HG03159 (cell line): ENCODE data around the gene RGS8.

Source experiments
- ATAC-seq: cut with Tn5 transposase; IDR thresholded peaks from one replicate; pipeline ENCODE4 v1.9.1; 2021; ENCODE audit warnings: mild to moderate bottlenecking, moderate library complexity; ENCODE audit not compliant: unreplicated experiment

The RGS8 gene, protein sequence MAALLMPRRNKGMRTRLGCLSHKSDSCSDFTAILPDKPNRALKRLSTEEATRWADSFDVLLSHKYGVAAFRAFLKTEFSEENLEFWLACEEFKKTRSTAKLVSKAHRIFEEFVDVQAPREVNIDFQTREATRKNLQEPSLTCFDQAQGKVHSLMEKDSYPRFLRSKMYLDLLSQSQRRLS

DNA sequence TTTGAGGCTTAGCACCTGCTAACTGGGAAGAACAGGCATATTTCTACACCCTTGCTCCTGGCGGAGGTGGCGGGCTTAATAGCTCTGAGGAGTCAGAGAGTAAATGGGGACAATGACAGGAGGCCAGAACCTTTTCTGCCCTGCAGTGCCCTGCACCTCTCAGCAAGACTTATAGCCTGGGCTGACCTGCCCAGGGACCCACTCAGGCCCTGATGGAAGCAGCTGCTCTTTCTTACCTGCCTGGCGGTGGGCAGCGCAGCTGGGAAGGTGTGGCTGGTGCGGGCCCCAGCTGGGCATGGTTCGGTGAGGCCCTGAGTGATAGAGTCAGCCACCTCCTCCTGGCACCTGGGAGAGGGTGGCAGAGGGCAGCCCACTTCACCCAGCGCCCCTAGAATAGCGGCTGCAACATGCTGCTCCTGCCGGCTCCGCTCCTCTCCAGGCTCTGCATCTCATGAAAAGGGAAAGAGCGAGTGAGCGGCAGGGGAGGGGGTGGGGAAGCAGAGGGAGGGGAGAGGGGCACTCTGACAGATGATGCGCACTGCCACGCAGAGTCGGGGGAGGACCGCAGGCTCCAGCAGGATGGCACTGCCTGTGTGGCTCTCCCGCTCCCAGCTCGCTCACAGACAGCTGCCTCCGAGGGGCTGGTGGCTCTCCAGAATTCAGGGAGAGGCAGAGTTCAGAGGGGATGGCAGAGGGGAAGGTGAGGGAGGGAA lies at the start of gene RGS8:
Gene RGS8, minus strand, starts transcription at position 472 of the 713 bp plus-strand sequence. CDS start 14,938 bp downstream, outside the sequence.
- no peak for ATAC-seq

DNA sequence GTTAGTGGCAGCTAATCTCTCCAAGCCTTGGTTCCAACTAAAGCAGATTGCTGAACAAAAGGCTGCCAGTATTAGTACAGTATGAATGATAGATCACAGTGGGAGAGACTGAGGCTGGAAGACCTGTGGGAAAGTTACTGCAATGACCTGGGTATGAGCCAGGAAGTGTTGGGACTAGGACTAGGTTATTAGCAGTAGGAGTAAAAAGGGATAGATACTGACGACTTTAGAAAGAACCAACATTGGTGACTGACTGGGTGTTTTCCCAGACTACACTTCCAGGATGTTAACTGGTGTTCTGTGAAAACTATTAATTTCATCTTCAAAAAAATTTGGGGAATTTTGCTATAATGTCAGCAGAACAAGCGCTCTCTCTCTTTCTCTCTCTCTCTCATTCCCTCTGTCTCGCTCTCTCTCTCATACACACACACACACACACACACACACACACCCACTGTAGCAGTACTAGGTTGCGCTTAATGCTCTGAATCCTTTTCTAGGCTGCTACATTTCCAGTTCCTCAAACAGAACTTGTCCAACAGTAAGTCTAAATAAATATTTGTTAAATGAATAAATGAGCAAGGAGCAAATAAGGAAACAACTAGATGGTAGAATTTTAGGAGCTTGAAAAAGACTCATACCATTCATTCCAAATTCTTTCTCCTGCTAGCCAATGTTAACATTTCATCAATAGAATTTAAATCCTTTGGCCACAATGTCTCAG lies 47.6 kb upstream of the RGS8 start:
- ATAC-seq: no peak

DNA sequence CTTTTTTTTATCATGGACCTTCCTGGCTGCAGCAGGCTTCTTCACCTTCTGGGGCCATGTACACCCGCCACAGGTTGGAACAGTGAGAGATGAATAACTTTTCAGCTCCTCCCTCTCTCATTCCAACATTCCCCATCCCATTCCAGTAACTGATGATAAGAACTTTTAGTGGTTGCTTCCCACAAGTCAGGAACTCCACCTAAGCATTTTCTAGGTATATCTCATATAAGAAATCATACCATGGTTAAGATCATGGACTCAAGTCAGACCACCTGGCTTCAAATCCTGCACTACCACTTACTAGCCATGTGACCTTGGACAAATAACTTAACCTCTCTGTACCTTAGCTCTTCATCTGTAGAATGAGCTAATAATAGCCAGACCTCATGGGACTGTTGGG lies 42.5 kb upstream of the RGS8 start:
- no peak for ATAC-seq

DNA sequence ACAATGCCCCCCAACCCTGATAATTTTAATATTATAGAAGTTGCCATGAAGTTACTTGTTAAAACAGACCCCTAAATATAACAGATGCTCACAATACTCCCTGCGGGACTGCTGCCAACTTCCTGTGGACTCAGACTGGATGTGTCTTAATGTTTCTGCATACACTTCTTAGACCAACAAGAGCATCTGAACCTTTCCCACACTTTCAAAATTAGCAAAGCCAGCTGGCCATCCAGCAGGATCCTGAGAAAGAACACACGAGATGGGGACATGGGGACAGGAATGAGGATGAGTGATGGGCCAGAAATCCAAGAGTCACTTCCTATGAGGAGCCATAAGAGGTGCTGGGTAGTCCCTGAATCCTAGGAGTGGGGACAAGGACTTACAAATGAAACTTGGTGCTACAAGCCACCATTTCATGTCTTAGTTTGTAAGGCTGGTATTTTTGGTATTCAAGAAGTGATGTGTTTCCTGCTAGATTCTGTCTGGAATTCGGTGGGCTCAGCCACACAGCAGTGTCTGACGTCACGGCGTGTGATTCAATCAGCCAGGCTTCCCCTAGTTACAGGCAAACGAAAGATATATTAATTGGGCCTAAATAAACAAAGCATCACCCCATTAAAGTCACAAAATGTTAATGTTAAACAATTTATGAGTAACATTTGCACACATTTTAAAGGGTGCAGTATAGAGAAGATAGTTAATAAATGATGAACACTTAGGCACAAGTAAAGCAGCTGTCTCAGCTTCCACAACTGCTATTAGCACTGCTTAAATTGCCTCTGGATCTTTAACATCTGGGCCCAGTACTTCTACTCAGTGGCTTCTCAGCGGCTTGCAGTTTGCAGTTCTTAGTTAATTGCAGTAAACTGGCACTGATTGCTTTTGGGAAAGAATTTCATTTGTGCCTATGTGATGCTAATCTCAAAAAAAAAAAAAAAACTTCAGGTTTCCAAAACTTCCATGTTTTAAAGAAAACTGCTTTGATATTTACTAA lies 41.2 kb upstream of the RGS8 start:
- no peak for ATAC-seq

DNA sequence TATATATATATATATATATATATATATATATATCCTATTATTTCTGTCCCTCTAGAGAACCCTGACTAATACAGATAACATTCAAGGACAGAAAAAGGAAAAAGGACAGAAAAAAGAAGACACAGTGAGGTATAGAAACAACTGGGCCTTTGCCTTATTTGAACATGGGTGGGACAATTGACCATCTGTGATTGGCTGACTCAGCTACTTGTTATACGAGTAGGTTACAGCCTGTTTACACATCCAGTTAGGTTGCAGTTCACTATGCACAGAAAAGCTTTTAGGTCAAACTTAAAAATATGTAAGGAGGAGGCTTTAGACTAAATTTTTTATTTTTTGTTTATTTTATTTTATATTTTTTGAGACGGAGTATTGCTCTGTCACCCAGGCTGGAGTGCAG lies 39.8 kb upstream of the RGS8 start:
- no peak for ATAC-seq

DNA sequence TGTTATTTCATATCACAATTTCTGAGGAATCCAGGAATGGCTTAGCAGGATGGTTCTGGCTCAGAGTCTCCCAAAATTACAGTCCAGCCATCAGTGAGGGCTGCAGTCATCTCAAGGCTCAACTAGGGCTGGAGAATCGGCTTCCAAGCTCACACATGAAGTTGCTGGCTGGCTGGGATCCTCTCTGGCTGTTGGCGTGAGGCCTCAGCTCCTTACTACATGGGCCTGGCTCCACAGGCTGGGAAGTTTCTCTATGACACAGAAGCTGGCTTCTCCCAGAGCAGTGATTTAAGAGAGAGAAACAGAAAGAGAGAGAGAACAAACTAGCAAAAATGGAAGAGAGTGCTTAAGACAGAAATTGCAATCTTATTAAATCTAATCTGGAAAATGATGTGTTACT lies 38.8 kb upstream of the RGS8 start:
- no peak for ATAC-seq

DNA sequence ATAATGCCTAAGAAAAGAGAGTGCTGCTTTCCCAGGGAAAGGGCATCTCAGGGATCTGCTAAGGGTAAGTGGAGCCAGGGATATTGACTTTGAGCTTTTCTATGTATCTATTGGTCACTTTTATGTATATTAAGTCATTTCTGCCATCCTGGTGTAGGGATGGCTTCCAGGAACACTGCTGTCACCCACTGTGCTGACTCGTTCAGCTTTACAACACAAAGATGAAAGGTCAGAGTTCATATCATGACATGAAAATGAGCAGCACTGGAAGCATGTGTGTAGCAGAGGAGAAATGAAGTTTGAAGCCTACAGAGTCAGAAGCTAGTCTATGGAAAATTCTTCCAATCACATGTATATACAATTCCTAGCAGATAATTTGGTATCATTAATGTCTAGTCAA lies 37.1 kb upstream of the RGS8 start:
- ATAC-seq: no peak

DNA sequence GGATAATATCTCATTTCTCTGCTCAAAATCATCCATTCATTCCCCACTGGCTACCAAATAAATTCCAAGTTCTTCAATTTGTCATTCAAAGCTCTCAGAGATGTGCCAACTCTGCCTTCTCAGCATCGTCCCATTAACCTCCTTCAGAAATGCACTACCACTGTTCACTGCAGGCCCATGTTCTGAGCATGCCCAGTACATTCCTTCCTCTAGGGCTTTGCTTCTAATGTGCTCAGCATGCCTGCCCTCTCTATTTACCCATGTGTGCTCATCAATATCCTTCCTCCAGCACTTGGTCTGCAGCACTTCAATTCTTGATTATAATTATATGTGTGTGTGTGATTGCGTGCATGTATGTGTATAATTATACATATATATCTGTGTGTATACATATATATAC lies 36.1 kb upstream of the RGS8 start:
- no peak for ATAC-seq

DNA sequence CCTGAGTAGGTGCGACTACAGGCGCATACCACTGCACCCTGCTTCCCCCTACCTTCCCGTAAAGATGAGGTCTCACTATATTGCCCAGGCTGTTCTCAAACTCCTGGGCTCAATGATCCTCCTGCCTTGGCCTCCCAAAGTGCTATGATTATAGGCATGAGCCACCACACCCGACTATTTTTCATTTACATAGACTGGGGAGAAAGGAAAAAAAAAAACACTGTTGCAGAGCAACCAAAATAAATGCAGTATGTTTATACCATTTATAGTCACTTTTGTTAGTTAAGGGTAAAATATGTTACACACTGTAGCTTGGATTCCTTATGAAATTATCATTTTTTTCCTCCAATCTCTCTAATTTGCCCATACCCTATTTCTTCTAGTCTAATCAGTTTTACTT lies 35.2 kb upstream of the RGS8 start:
- ATAC-seq: no peak

DNA sequence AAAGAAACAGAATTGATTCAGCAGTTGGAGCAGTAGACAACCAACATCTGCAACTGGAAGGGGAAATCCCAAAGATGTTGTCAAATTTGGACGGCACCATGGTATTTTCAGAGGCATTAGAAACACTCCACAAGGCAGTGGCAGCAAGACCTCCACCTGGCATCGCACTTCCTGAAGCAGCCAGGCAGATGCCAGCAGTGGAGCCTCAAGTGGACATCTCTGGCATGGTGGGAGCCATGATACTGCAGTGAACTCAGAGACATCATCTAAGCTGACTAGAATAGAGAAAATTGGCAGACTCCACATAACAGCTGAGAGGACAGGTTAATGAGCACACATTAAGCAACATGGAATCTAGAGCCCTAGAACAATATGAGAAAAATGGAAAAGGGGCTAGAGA lies 33.9 kb upstream of the RGS8 start:
- ATAC-seq: peak; percentile 65

DNA sequence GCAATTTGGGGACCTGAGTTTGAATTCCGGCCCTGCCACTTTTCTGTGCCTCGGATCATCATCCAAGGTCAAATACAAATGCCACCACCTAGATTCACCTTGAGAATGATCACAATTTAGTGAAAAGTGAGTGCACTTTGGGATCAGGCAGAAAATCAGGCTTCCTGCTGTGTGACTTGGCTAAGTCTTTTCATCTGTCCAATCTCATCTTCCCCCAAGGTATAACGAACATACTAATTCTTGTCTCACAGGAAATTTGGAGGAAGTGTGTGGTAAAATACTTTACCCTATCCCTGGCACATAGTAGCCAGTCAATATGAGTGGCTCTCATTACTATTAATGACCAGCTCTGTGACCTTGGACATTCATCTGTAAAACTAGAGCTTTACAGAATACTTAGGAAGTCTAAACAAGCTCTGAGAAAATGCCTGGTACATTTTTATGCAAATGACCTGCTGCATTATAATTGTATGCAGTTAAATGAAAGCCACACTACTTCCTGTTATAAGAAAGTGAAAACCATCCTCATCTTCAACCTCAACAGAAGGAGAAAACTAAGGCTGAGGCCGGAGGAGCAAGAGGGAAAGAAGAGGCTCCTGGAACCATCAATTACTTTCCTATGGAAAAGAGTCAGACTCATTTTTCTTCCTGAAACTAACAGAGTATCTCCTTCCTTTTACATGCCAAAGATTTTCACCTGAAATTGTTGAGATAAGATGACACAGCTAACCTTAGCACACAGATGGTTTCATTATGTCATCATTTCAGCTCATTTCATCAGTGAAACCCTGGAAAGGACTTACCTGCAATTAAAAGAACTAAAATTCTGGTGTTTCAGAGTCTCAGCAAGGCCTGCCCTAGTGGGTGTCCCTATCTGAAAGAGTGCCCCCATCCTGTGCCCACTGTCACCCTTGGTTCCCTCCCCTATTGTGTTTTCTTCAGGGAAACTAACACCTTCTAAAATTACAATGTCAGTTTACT lies 32.6 kb upstream of the RGS8 start:
- peak; percentile 54 for ATAC-seq

DNA sequence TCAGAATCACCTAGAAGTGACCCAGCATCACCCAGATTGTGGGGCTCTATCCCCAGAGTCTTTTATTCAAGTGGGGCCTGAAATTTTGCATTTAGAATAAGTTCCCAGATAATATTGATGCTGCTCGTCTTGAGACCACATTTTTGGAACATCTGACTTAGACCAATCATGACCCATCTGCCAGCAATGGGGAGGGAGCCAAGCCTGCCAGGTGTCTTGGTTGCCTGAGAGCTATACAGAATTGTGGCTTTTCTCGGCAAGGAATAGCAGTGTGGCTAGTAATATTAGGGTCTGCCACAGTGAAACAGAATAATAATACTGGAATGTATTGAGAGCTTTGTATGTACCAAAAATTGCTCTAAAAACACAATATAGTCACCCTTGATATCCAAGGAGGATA lies 31.1 kb upstream of the RGS8 start:
- ATAC-seq: no peak

DNA sequence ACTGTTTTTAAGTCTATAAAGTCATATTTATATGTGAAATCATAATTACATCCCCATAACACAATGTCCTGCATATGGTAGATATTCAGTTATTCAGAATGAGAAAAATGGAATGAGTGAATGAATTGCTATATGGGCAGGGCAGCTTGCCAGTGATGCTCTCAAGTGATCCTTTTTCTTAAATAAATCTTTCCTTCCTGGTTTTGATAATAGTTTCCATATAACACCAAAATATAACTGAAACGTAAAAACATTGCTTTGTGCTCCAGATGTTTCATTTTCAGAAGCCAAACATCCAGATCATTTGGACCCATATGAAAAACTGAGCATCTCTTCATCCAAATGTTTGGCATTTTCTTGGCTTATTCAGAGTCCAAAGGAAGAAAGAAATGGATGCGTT lies 30.2 kb upstream of the RGS8 start:
- no peak for ATAC-seq

DNA sequence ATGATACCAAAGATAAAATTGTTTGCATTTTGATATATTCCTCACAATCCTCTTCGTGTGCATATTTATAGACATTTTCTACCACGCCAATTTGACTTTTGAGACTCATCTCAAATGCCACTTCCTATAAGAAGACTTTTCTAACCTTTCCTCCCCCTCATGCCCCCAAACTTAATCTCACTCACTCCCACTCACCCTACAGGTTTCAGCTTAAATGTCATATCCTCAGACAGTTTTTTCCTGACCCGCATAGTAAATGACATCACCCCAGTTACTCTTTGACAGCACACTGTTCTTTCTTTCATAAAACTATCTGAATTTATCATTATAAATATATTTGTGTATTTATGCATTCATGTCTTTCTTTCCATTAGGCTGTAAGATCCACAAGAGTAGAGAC lies 29.6 kb upstream of the RGS8 start:
- no peak for ATAC-seq

DNA sequence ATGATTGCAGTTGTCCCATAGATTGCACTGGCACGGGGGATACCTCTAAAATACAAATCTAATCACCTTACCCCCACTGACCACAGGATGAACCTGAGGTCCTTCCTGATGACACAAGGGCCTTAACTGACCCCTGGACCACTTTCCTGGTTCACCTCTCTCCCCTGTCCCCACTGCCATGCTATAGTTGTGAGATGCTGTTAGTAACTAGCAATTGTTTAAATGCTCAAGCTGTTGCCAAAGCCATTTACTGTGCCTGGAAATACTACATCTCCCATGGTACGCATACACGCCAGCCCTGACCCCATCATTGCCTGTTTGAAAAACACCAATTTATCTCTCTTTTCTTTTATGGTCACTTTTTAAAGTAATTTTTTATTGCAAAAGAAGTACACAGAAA lies 29.1 kb upstream of the RGS8 start:
- no peak for ATAC-seq

DNA sequence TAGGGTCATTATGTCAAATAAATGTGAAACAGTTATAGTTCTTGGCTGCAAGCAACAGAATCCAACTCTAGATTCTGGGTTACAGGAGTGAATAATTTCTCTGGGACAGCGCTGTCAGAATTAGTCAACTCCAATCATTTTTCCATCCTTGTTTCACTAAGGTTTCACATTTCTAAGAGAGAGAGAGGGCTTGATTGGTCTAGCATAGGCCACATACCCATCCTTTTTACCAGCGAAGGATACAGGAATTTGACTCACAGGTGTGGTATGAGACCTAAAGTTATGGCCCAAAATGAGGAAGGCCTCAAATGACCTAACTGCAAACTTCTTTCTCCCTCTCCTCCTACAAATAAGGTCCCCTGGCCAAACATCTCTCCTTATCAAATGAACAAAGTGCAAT lies 25.5 kb upstream of the RGS8 start:
- ATAC-seq: no peak

DNA sequence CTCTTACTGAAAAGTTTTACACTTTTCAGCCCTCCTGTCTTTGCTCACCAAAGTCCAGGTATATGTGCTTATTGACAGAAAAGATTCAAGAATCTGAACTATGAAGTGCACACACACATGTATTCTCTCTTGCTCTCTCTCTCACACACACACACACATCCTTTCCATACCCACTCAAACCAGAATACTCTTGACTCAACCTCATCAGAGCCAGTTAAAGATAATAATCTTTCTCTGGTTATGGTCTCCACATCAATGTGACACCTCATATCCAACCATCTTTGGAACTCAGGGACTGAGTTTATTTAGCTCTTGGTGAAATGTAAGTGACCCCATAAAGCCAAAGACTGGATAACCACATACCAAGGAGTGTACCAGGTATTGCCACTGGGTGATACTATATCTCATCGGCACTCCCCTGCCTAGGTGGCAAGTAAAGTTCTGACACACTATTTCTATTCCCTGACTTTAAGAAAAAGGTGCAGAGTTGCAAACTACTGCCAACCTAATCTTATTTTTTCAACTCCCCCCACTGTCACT lies 24.9 kb upstream of the RGS8 start:
- ATAC-seq: no peak

DNA sequence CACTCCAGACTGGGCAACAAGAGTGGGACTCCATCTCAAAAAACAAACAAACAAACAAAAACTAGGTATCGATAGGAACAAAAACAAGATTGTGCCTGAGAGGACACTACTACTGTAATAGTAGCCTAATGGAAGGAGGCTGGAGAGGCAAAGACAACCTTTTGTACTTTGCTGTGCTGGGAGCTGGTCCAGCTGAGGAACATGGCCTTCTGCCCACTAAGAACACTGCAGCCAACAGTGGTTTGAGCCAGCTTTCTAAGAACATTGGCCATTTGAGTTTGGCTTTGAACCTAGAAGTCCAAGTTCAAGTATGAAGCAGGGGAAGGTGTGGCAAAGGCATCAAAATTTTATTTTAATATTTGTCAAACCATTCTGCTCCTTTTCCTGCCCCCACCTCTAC lies 22.7 kb upstream of the RGS8 start:
- ATAC-seq: no peak

DNA sequence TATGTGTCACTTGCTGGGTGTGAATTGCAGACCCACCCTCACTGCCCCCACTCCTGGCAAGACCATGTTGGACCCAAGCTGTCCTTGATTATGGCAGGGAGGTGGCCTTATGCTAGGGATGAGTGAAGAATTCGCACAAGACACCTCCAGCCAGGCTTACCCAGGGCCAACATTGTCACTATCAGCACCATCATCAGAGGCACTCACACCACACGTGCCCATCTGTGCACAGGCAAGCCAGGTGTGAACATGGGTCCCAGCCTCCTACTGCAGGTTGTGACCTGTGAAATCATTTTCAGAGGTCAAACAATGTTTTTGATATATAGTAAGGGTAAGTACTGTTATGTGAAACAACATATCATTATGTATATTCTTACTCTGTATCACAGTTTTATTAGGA lies 20.3 kb upstream of the RGS8 start:
- no peak for ATAC-seq

DNA sequence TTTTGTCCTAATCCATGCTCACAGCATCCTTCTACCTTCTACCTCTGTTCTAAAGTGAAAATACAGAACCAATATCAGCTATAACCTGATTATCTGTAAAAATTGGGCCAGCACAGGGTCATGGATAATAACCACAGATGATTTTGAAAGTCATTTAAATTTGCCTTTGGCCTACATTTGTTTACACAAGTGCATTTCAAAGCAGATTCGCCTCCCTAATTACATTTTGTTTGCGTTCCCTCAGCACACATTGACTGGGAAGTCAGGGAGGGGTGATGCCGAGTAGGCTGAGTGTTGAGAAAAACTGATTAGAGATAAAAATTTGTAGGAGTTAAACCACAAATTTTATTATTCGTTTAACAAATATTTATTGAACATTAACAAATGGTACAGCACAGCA lies 19.2 kb upstream of the RGS8 start:
- ATAC-seq: no peak
